Right lung (tissue), 5 donors: ENCODE data around the gene GALE. TPM values are rescaled to one million over a fixed set of nuclear protein-coding genes. Genes with fewer than 3 reads are reported as not detected.

Experiments
- DNase-seq, 2 donors: peaks; one replicate each; pipeline ENCODE4 v3.0.0-alpha.2; 2013
- polyA plus RNA-seq, 5 donors: library from polyadenylated mRNA; unstranded; fragments of 120-200 nt; gene quantifications; one replicate each; pipeline versions ENCODE4 v1.2.1 to v1.2.3, GENCODE V29; 2013; ENCODE audit warnings: inconsistent platforms in 1 of 5, low replicate concordance in 1 of 5; ENCODE audit not compliant: insufficient read length in 5 of 5, insufficient read depth in 1 of 5

GALE gene
- polyA plus RNA-seq, 5 donors = 12.4 to 23.3 (median 15.9) TPM

DNA sequence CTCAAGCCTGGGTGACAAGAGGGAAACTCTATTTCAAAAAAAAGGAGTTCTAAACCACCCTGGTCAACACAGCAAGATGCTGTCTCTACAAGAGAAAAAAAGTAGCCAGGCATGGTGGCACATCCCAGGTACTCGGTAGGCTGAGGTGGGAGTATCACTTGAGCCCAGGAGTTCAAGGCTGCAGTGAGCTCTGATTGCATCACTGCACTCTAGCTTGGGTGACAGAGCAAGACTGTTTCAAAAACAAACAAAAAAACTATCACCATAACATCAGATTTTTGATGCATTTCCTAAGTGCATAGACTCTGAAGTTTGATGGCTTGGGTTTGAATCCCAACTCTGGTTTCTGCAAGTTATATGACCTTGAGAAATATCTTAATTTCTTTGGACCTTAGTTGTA, 47.6 kb downstream of the GALE start:
- DNase-seq = no peak

DNA sequence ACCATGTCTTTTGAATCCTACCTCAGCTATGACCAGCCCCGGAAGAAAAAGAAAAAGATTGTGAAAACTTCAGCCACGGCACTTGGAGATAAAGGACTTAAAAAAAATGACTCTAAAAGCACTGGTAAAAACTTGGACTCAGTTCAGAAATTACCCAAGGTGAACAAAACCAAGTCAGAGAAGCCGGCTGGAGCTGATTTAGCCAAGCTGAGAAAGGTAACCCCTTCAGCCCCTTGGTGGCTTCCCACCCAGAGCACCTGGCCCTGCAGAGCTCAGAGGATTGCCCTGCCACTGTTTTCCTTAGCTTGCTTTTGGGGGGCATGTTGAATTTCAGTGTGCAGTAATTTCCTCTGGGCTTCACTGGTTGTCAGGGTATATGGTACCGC, 48.7 kb downstream of the GALE start:
- no peak for DNase-seq

DNA sequence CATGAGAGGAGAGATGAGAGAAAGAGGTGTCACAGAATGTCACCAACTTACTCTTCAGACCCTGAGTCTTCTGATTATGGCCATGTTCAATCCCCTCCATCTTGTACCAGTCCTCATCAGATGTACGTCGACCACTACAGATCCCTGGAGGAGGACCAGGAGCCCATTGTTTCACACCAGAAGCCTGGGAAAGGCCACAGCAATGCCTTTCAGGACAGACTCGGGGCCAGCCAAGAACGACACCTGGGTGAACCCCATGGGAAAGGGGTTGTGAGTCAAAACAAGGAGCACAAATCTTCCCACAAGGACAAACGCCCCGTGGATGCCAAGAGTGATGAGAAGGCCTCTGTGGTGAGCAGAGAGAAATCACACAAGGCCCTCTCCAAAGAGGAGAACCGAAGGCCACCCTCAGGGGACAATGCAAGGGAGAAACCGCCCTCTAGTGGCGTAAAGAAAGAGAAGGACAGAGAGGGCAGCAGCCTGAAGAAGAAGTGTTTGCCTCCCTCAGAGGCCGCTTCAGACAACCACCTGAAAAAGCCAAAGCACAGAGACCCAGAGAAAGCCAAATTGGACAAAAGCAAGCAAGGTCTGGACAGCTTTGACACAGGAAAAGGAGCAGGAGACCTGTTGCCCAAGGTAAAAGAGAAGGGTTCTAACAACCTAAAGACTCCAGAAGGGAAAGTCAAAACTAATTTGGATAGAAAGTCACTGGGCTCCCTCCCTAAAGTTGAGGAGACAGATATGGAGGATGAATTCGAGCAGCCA, 49.3 kb downstream of the GALE start:
- peak in 1 of 2 donors; percentile 42 for DNase-seq

DNA sequence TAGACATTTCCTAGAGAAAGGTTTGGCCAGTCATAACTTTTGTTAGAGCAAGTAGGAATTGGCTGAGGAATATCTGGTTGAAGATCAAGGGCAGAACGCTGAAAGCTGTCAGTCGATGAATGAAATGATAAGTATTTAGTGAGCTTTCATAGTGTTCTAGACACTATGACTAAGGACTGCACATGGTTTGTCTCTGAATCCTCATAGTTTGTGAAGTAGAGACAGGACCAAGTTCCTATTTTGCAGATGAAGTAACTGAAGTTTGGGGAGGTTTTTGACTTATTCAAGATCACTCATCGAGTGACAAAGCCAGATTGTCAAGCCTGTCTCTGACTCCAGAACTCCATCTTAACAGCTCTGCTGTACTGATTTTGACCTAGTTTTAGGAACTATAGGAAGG, 52.5 kb downstream of the GALE start:
- no peak for DNase-seq

Other genes starting within 250 kb of the GALE start
- 100 to 1,000 TPM; 156 to 210 (median 168) TPM for gene ID3, start 241.3 kb downstream of the GALE start, polyA plus RNA-seq
- 1,000 to 10,000 TPM; 2,753 to 3,538 (median 2,785) TPM for gene RPL11, start 108.9 kb downstream of the GALE start, polyA plus RNA-seq
- gene ELOA, start 57.3 kb downstream of the GALE start, polyA plus RNA-seq = 10 to 100 TPM; 39.1 to 45.6 (median 40.7) TPM
- gene PITHD1, start 22.3 kb downstream of the GALE start, polyA plus RNA-seq = 10 to 100 TPM; 52.7 to 70.2 (median 60.2) TPM
- gene LYPLA2, start 9.6 kb downstream of the GALE start, polyA plus RNA-seq = 10 to 100 TPM; 37.0 to 63.6 (median 48.0) TPM
- gene HMGCL, start 24.7 kb upstream of the GALE start, polyA plus RNA-seq = 10 to 100 TPM; 32.3 to 38.6 (median 32.8) TPM
- gene FUCA1, start 67.5 kb upstream of the GALE start, polyA plus RNA-seq = 10 to 100 TPM; 22.0 to 29.9 (median 23.7) TPM
- under 1 TPM; 0.05 to 0.18 (median 0.14) TPM for gene CNR2, start 112.6 kb upstream of the GALE start, polyA plus RNA-seq
- gene PNRC2, start 159.1 kb upstream of the GALE start, polyA plus RNA-seq = 100 to 1,000 TPM; 209 to 306 (median 252) TPM
- gene SRSF10, start 179.6 kb upstream of the GALE start, polyA plus RNA-seq = 100 to 1,000 TPM; 191 to 319 (median 294) TPM